ENCODE results near the gene TMEM9B. TPM values are rescaled to one million over a fixed set of nuclear protein-coding genes. Genes with fewer than 3 reads are reported as not detected.
"Not testable (repeated sequence)": the region's sequence is repeated elsewhere in the genome, so short reads cannot be mapped to it uniquely, and the experiment has no call there.

TMEM9B gene
- 27.0 and 31.3 TPM in 2 replicates for total RNA-seq

DNA sequence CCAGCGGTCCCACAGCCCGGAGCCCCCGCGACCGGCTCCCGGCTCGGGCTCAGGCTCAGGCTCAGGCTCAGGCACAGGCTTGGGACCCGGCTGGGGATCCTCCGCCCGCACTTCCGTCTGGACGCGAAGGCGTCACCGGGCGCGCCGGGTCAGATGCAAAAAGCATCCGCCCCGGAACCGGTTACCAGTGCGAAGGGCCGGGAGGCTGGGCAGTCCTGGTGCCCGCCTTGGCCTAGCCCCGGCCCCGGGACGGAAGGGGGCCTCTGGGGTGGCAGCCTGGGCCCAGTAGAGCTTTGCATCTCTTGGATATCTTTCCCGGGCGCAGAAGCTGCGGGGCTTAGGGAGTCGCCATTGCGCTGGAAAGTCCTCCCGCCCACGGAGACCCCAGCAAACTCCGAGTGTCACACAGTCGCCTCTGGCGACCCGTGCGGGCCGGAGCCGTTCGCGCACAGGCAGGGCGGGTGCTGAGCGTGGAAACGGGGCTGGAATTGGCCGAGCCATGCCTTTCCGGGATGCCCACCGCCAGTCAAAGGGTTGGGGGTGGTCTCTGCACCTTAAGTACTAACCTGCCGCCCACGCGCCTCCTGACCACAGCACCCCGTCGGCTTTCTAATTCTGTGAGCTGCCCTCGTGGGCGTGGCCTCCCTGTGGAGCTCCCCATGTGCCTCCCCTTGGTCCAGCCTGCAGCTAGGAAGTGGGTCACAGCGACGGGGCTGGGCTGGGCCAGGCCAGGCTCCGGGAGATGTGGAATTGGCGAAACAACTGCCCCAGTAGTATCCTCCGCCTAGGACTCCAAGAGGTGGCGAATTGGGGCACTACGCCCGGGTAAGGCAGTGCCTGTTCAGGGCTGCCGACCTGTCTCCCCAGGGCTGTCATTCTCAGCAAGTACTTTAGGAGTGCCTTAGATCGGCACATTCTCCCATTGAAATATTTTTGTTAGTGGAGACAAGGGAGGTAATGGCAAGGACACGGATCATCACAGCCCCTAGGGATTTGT is at the start of gene TMEM9B:
Gene TMEM9B, minus strand, starts transcription at position 119 of the 997 bp plus-strand sequence. CDS start 129 bp downstream, outside the sequence.
- peak within 1 kb of the TSS; percentile 99 for H3K4me3 Mint-ChIP-seq
- H3K27ac Mint-ChIP-seq: peak within 1 kb of the TSS; percentile 95
- peaks cover 31% of the 10 kb centered on the region for H3K4me1 Mint-ChIP-seq (ENCODE audit: low read depth)
- DNase-seq (ENCODE audit: low spot score): peak; percentile 79
- intact Hi-C loops (cut with micrococcal nuclease): loop anchor here (1.0 to 5.0 kb wide), 12 partner anchors 38 to 1343 kb away; partner anchors contain the start of genes ADM, AKIP1, EIF3F and IPO7
- no peaks in the 10 kb centered on the region for H3K9me3 Mint-ChIP-seq
- no peaks in the 10 kb centered on the region for H3K27me3 Mint-ChIP-seq (ENCODE audit: insufficient read depth)
- H3K36me3 Mint-ChIP-seq (ENCODE audit: low read depth): peaks cover 6% of the 10 kb centered on the region

DNA sequence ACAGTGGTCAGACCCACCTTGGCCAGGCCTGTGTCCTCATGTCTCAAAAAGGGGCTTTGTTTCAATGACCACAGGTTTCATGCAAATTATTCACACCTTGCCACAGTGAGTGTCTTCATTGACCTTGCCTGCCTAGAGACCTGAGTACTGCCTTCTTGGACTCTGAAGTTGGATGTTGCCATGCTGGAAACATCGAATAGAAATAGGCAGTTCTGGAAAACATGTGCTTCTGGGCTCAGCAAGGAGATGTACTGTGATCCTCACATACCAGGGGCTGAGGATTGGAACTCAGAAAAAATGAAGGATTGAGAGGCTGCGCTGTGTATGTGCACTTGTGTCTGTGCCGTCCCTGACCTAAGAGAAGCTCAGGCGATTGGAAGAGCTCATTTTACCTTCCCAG is 49.1 kb upstream of the TMEM9B start:
- H3K27me3 Mint-ChIP-seq (ENCODE audit: insufficient read depth): peaks cover 25% of the 10 kb centered on the region
- intact Hi-C loops (cut with micrococcal nuclease): no loop called here
- H3K9me3 Mint-ChIP-seq: no peaks in the 10 kb centered on the region
- DNase-seq (ENCODE audit: low spot score): no peak
- H3K4me3 Mint-ChIP-seq: no peak overlapping the region
- peaks cover 30% of the 10 kb centered on the region for H3K4me1 Mint-ChIP-seq (ENCODE audit: low read depth)
- H3K27ac Mint-ChIP-seq: no peak overlapping the region
- peaks cover 1% of the 10 kb centered on the region for H3K36me3 Mint-ChIP-seq (ENCODE audit: low read depth)

DNA sequence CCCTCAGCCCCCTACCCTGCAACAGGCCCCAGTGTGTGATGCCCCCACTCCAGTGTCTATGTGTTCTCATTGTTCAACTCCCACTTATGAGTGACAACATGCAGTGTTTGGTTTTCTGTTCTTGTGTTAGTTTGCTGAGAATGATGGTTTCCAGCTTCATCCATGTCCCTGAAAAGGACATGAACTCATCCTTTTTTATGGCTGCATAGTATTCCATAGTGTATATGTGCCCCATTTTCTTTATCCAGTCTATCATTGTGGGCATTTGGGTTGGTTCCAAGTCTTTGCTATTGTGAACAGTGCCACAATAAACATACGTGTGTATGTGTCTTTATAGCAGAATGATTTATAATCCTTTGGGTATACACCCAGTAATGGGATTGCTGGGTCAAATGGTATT is 45.3 kb upstream of the TMEM9B start:
- not testable (repeated sequence) for H3K27ac Mint-ChIP-seq; H3K9me3 Mint-ChIP-seq; DNase-seq (ENCODE audit: low spot score); H3K4me3 Mint-ChIP-seq; H3K4me1 Mint-ChIP-seq (ENCODE audit: low read depth); H3K36me3 Mint-ChIP-seq (ENCODE audit: low read depth)
- intact Hi-C loops (cut with micrococcal nuclease): loop anchor here (10.0 kb wide), 1 partner anchor 1285 kb away; the partner anchor contains the start of gene SBF2
- H3K27me3 Mint-ChIP-seq (ENCODE audit: insufficient read depth): peaks cover 54% of the 10 kb centered on the region

DNA sequence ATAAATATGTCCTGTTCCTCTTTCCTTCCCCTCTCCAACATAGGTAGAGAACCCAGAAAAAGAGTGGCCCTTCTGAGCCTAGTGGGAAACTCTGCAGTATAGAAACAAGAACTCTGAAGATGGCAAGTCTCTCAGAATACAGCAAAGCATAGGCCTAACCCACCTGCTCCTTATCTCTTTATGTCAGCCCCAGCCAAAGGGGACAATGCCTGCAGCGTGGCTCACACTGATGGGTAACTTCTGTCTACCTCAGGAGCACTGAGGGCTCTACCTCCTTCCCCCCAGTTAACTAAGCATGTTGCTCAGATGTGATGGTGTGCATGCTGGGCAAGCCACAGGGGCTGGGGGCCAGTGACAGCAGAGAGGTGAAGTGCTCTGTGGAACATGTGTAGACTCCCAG is 44.4 kb upstream of the TMEM9B start:
- Mint-ChIP-seq H3K27ac (no peak overlapping the region), H3K9me3 (no peaks in the 10 kb centered on the region), H3K4me1 (ENCODE audit: low read depth) (peaks cover 7% of the 10 kb centered on the region), H3K27me3 (ENCODE audit: insufficient read depth) (peaks cover 54% of the 10 kb centered on the region), H3K4me3 (no peak overlapping the region), H3K36me3 (ENCODE audit: low read depth) (peaks cover 1% of the 10 kb centered on the region)
- DNase-seq (ENCODE audit: low spot score): no peak
- intact Hi-C loops (cut with micrococcal nuclease): loop anchor here (10.0 kb wide), 1 partner anchor 1286 kb away; the partner anchor contains the start of gene SBF2

DNA sequence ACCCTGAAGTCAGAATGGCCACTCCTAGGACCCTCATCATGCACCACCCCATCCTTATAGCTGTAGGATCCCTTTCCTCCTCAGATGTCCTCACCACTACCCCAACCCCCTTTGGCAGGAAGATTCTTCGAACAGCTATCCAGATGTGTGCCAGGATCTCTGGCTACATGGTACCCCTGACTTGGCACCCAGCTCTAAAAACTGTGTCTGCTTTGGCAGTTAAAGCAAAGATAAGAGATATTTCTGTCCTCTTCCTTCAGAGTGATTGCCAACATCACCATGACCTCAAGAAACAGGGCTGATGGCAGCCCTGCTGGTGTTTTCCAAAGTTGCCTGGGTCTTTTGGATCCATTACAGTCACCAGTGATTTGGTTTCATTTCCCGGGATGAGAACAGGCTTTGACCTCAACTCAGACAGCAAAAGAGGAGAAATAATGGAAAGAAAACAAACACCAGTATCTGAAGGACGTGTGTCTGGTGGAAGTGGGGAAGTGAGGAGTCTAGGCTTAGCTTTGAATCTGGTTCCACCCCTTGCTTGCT is 43.8 kb upstream of the TMEM9B start:
- intact Hi-C loops (cut with micrococcal nuclease): loop anchor here (10.0 kb wide), 1 partner anchor 1287 kb away; the partner anchor contains the start of gene SBF2
- no peak for DNase-seq (ENCODE audit: low spot score)
- Mint-ChIP-seq H3K27ac (no peak overlapping the region), H3K4me1 (ENCODE audit: low read depth) (peaks cover 11% of the 10 kb centered on the region), H3K36me3 (ENCODE audit: low read depth) (no peaks in the 10 kb centered on the region), H3K9me3 (no peaks in the 10 kb centered on the region), H3K27me3 (ENCODE audit: insufficient read depth) (peaks cover 53% of the 10 kb centered on the region), H3K4me3 (no peak overlapping the region)

DNA sequence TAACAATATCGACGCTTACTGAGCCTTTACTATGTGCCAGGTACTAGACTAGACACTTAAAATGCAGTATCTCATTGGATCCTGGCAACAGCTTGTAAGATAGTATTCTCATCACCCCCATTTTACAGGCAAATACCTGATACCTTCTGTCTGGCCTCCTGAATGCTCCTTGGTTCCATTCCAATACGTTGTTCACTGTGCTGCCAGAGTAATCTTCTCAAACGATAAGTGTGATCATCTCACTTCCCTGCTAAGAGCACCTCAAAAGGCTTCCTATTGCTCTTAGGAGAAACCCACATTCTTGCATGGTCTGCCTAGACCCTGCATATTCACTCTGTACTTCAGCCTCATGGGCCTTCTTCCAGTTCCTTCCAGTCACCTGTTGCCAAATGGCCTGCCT is 40.8 kb upstream of the TMEM9B start:
- intact Hi-C loops (cut with micrococcal nuclease): loop anchor here (10.0 kb wide), 1 partner anchor 1290 kb away; the partner anchor contains the start of gene SBF2

DNA sequence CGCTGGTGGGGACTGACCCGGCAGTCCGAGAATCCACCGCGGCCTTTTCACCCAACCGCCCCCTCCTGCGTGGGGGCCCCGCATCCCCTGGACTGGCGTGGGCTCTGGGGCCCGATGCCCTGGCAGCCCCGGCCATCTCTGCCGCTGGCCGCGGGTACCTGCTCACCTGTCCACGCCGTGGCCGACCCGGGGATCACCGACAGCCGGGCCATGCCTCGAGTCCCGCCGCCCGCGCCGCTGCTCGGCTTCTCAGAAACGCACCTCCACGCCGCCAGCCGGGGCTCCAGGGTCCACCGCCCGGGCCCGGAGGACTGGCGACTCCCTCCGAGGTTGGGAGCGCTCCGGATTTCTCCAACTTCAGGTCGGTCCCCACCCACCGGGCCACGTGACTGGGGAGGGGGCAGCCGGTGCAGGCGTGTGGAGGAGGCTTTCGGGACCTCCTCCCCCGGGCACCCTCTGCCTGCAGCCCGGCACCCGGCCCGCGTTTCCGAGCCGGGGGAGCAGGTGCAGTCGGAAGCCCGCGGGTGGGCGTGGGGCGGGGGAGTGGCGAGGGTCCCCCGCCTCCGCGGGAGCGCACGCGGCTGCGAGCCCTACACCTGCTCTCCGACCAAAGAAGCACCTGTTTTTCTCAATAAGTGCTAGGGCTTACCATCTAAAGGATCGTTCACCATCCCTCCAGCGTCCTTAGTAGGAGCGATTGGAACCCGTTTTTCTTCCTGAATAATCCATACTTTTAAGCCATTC is 40.1 kb upstream of the TMEM9B start:
- no peaks in the 10 kb centered on the region for H3K9me3 Mint-ChIP-seq
- H3K36me3 Mint-ChIP-seq (ENCODE audit: low read depth): peaks cover 1% of the 10 kb centered on the region
- peaks cover 36% of the 10 kb centered on the region for H3K27me3 Mint-ChIP-seq (ENCODE audit: insufficient read depth)
- H3K27ac Mint-ChIP-seq: peak overlapping the region; percentile 8
- intact Hi-C loops (cut with micrococcal nuclease): loop anchor here (5.0 to 10.0 kb wide), 8 partner anchors 133 to 1290 kb away; partner anchors contain the start of genes IPO7, SBF2, WEE1 and ZNF143
- peaks cover 31% of the 10 kb centered on the region for H3K4me1 Mint-ChIP-seq (ENCODE audit: low read depth)
- H3K4me3 Mint-ChIP-seq: peak overlapping the region; percentile 61
- no peak for DNase-seq (ENCODE audit: low spot score)

More for the DNA sequence above, 40.8 kb upstream of the TMEM9B start:
- H3K27me3 Mint-ChIP-seq (ENCODE audit: insufficient read depth): peaks cover 40% of the 10 kb centered on the region
- peak overlapping the region; percentile 61 for H3K4me3 Mint-ChIP-seq
- peak overlapping the region; percentile 56 for H3K27ac Mint-ChIP-seq
- H3K4me1 Mint-ChIP-seq (ENCODE audit: low read depth): peaks cover 31% of the 10 kb centered on the region
- H3K36me3 Mint-ChIP-seq (ENCODE audit: low read depth): peaks cover 1% of the 10 kb centered on the region
- no peak for DNase-seq (ENCODE audit: low spot score)
- H3K9me3 Mint-ChIP-seq: no peaks in the 10 kb centered on the region

DNA sequence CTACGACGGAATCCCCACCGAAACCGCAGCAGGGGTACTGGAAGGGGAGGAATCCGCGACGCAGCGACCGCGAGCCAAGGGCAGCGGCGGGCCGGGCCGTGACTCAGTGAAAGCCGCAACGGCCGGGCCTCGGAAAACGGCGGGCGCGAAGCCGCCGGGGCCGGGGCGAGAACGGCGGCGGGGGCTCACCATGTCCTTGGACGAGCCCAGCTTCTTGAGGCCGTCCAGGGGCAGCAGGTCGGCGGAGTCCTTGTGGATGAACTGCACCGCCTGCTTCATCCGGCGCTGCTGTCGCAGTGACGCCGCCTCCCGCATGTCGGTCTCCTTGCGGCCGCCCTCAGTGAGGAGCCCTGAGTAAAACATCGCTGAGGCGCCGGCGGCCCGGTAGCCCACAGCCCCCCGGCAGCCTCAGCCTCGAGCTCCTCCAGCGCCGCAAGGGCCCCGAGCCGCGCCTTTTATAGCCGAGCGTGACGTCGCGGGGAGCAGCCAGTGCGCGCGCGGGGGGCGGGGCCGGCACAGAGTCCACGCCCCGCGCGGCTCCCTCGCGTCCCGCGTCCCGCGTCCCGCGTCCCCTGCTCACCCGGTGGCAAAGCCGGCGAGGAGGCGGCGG is 39.4 kb upstream of the TMEM9B start, which contains the start of gene NRIP3:
Gene NRIP3, minus strand, starts transcription at position 429 of the 610 bp plus-strand sequence. Its CDS starts 66 bp downstream, at position 363.
- intact Hi-C loops (cut with micrococcal nuclease): loop anchor here (1.0 to 10.0 kb wide), 10 partner anchors 57 to 1291 kb away; partner anchors contain the start of genes IPO7, RPL27A, SBF2 and TRIM66
- H3K27ac Mint-ChIP-seq: peak within 1 kb of the TSS; percentile 76
- no peaks in the 10 kb centered on the region for H3K9me3 Mint-ChIP-seq
- peaks cover 1% of the 10 kb centered on the region for H3K36me3 Mint-ChIP-seq (ENCODE audit: low read depth)
- peaks cover 36% of the 10 kb centered on the region for H3K27me3 Mint-ChIP-seq (ENCODE audit: insufficient read depth)
- peak within 1 kb of the TSS; percentile 83 for H3K4me3 Mint-ChIP-seq
- H3K4me1 Mint-ChIP-seq (ENCODE audit: low read depth): peaks cover 31% of the 10 kb centered on the region
- DNase-seq (ENCODE audit: low spot score): peak; percentile 73

DNA sequence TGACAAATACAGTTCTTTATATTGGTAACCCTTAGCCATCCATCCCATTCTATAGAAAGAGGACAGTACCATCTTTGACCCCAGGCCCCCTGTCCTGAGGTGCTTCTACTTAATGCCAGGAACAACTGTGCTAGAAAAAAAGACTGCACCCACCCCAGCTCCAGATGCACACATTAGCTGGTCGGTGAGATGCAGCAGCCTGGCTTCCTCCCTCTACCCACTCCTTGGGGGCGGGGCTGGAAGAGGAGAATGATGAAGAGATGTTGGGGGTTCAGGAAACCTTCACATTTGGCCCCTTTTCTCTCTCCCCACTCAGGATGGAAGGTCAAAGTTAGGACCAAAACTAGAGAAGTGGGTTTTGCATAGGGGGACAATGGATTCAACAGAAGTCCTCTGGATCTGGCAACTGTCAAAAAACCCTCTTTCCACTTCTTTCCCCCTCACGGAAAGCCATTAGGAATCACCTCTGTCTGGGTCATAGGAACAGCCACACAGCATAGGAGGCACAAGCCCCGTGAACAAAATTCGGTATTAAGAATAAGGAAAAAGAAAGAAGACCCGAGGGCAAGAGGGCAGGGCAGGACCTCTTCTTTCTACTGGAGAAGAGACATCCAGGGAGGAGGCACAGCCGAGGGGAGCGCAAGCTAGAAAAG is 38.8 kb upstream of the TMEM9B start:
- DNase-seq (ENCODE audit: low spot score): no peak
- H3K4me1 Mint-ChIP-seq (ENCODE audit: low read depth): peaks cover 31% of the 10 kb centered on the region
- intact Hi-C loops (cut with micrococcal nuclease): loop anchor here (1.0 to 10.0 kb wide), 11 partner anchors 39 to 1292 kb away; partner anchors contain the start of genes IPO7, RPL27A, SBF2 and TMEM9B
- peaks cover 1% of the 10 kb centered on the region for H3K36me3 Mint-ChIP-seq (ENCODE audit: low read depth)
- peak overlapping the region; percentile 83 for H3K4me3 Mint-ChIP-seq
- peak overlapping the region; percentile 76 for H3K27ac Mint-ChIP-seq
- peaks cover 36% of the 10 kb centered on the region for H3K27me3 Mint-ChIP-seq (ENCODE audit: insufficient read depth)
- H3K9me3 Mint-ChIP-seq: no peaks in the 10 kb centered on the region

DNA sequence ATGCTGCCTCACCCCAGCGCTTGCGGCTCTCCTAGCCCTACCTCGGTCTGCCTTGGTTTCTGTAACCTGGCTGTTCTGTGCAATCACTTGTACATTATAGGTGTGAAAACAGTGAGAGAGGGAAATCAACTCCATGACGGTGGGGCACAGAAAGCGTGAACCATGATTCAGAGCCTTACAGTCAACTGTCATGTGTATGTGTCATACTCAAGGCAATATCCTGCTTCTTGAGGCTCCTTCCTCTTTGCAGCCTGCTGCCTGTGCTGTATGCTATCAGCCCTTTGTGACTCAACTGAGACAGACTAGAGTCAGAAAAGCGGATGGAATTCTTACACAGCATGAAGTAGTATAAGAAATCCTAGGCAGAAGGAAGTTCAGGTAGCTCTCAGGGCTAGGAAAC is 37.5 kb upstream of the TMEM9B start:
- peak; percentile 41 for DNase-seq (ENCODE audit: low spot score)
- peak overlapping the region; percentile 16 for H3K27ac Mint-ChIP-seq
- intact Hi-C loops (cut with micrococcal nuclease): loop anchor here (1.0 to 10.0 kb wide), 13 partner anchors 15 to 1293 kb away; partner anchors contain the start of genes IPO7, RPL27A, SBF2 and TMEM41B
- peaks cover 1% of the 10 kb centered on the region for H3K36me3 Mint-ChIP-seq (ENCODE audit: low read depth)
- no peak overlapping the region for H3K4me3 Mint-ChIP-seq
- peaks cover 31% of the 10 kb centered on the region for H3K4me1 Mint-ChIP-seq (ENCODE audit: low read depth)
- H3K9me3 Mint-ChIP-seq: no peaks in the 10 kb centered on the region
- peaks cover 28% of the 10 kb centered on the region for H3K27me3 Mint-ChIP-seq (ENCODE audit: insufficient read depth)

DNA sequence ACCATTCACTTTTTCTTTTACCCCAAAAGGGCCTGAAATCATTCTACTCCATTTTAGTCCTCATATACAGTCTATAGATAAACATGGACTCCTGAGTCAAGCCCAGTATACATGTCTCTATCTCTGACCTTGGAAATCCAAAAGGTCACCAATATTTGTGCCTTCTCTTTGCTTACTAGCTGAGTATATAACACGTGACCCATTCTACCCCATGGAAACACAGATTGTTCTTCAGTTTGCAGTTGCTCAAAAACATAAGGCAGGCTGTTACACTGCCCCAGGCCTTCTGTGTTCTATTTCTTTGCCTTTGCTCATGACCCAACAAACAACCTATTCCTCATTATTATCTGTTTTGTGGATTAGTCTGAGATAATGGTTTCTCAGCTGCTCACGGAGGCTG is 33.8 kb upstream of the TMEM9B start:
- Mint-ChIP-seq H3K36me3 (ENCODE audit: low read depth) (peaks cover 1% of the 10 kb centered on the region), H3K27me3 (ENCODE audit: insufficient read depth) (peaks cover 4% of the 10 kb centered on the region), H3K27ac (no peak overlapping the region), H3K4me3 (no peak overlapping the region), H3K4me1 (ENCODE audit: low read depth) (peaks cover 19% of the 10 kb centered on the region), H3K9me3 (no peaks in the 10 kb centered on the region)
- intact Hi-C loops (cut with micrococcal nuclease): no loop called here
- DNase-seq (ENCODE audit: low spot score): no peak
